ENCODE measurements around the gene SPAG8.

DNA sequence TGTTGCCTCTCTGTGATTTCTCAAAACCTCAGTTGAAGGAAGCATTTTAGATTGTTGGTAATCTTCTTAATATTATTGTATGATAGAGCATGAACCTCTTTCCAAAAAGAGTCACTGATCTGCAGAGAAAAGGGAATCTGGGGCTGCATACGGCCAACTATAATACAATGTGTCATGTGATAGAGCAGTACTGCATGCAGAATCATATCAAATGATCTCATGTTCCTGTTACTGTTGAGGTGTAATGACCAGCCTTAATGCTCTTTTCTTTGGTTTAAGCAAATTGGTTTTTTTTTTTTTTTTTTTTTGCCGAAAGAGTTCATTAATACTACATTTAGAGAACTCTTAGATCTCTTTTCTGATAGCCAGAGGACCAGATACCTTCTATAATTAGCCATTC is 45.1 kb downstream of the SPAG8 start:
- TF ChIP-seq EZH2phosphoT487 (IDR thresholded peaks at IDR 0.05; ENCODE audit: borderline replicate concordance), result no peak
- TF ChIP-seq, protein P1, sequence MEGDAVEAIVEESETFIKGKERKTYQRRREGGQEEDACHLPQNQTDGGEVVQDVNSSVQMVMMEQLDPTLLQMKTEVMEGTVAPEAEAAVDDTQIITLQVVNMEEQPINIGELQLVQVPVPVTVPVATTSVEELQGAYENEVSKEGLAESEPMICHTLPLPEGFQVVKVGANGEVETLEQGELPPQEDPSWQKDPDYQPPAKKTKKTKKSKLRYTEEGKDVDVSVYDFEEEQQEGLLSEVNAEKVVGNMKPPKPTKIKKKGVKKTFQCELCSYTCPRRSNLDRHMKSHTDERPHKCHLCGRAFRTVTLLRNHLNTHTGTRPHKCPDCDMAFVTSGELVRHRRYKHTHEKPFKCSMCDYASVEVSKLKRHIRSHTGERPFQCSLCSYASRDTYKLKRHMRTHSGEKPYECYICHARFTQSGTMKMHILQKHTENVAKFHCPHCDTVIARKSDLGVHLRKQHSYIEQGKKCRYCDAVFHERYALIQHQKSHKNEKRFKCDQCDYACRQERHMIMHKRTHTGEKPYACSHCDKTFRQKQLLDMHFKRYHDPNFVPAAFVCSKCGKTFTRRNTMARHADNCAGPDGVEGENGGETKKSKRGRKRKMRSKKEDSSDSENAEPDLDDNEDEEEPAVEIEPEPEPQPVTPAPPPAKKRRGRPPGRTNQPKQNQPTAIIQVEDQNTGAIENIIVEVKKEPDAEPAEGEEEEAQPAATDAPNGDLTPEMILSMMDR (conservative IDR thresholded peaks at IDR 0.05; ENCODE audit: low read length), result no peak

Data from Loucy (cell line).